H9 (cell line): Measurements from ENCODE around the gene USP7. TPM values are rescaled to one million over a fixed set of nuclear protein-coding genes. Genes with fewer than 3 reads are reported as not detected.

Experiments
- DNase-seq: peaks from one replicate; pipeline ENCODE4 v3.0.0-alpha.2; 2017
- H2AFZ ChIP-seq: one replicate; pipeline ENCODE4 v1.6.1; 2013; ENCODE audit warnings: mild to moderate bottlenecking, low read length, control low read depth, moderate library complexity
- H2AK5ac ChIP-seq: 2 replicates; pipeline ENCODE4 v1.6.1; 2013; ENCODE audit warnings: low read length, control low read depth, mixed read lengths; ENCODE audit not compliant: insufficient read length
- H2BK120ac ChIP-seq: one replicate; pipeline ENCODE4 v1.6.1; 2013; ENCODE audit warnings: low read depth, mild to moderate bottlenecking, low read length, control low read depth, inconsistent platforms; ENCODE audit not compliant: poor library complexity, severe bottlenecking
- H2BK12ac ChIP-seq: 2 replicates; pipeline ENCODE4 v1.6.1; 2013; ENCODE audit warnings: low read length, control low read depth, mixed read lengths, low read depth; ENCODE audit not compliant: insufficient read length
- H2BK15ac ChIP-seq: 2 replicates; pipeline ENCODE4 v1.6.1; 2013; ENCODE audit warnings: low read depth, low read length, control low read depth
- H2BK20ac ChIP-seq: one replicate; pipeline ENCODE4 v1.6.1; 2013; ENCODE audit warnings: low read depth, mild to moderate bottlenecking, low read length, control low read depth, inconsistent platforms; ENCODE audit not compliant: poor library complexity, severe bottlenecking
- H2BK5ac ChIP-seq: 2 replicates; pipeline ENCODE4 v1.6.1; 2013; ENCODE audit warnings: low read length, control low read depth, mixed read lengths; ENCODE audit not compliant: insufficient read length
- H3K14ac ChIP-seq: 2 replicates; pipeline ENCODE4 v1.6.1; 2013; ENCODE audit warnings: low read length, control low read depth; ENCODE audit not compliant: insufficient read depth
- H3K18ac ChIP-seq: 2 replicates; pipeline ENCODE4 v1.6.1; 2013; ENCODE audit warnings: low read depth, mild to moderate bottlenecking, mixed read lengths, low read length, control low read depth; ENCODE audit not compliant: insufficient read length
- H3K23ac ChIP-seq: 2 replicates; pipeline ENCODE4 v1.6.1; 2013; ENCODE audit warnings: low read length, control low read depth, mixed read lengths, low read depth; ENCODE audit not compliant: insufficient read length
- H3K23me2 ChIP-seq: 2 replicates; pipeline ENCODE4 v1.6.1; 2013; ENCODE audit warnings: low read depth, mild to moderate bottlenecking, mixed read lengths, low read length, control low read depth; ENCODE audit not compliant: insufficient read length, poor library complexity, severe bottlenecking
- H3K27ac ChIP-seq: 2 replicates; pipeline ENCODE4 v1.5.1; 2013; ENCODE audit warnings: low read length, control low read depth, mixed read lengths, low read depth; ENCODE audit not compliant: insufficient read length
- H3K27me3 ChIP-seq: 2 replicates; pipeline ENCODE4 v1.6.1; 2013; ENCODE audit warnings: low read length, control low read depth, inconsistent platforms; ENCODE audit not compliant: insufficient read depth
- H3K4ac ChIP-seq: 2 replicates; pipeline ENCODE4 v1.6.1; 2013; ENCODE audit warnings: low read depth, mild to moderate bottlenecking, control low read depth, inconsistent platforms, low read length, moderate library complexity
- H3K4me1 ChIP-seq: 2 replicates; pipeline ENCODE4 v1.6.1; 2013; ENCODE audit warnings: low read length, control low read depth, inconsistent platforms; ENCODE audit not compliant: insufficient read depth
- H3K4me2 ChIP-seq: 2 replicates; pipeline ENCODE4 v1.6.1; 2013; ENCODE audit warnings: low read length, control low read depth, mixed read lengths; ENCODE audit not compliant: insufficient read length, insufficient read depth
- H3K56ac ChIP-seq: 2 replicates; pipeline ENCODE4 v1.6.1; 2013; ENCODE audit warnings: low read depth, mild to moderate bottlenecking, mixed read lengths, low read length, control low read depth; ENCODE audit not compliant: insufficient read length
- H3K79me1 ChIP-seq: 2 replicates; pipeline ENCODE4 v1.6.1; 2013; ENCODE audit warnings: low read depth, mild to moderate bottlenecking, moderate library complexity, low read length, control low read depth, inconsistent platforms; ENCODE audit not compliant: insufficient read depth, poor library complexity, severe bottlenecking
- H3K79me2 ChIP-seq: 2 replicates; pipeline ENCODE4 v1.6.1; 2013; ENCODE audit warnings: low read length, control low read depth, inconsistent platforms; ENCODE audit not compliant: insufficient read depth
- H3K9ac ChIP-seq: 2 replicates; pipeline ENCODE4 v1.6.1; 2013; ENCODE audit warnings: low read length, control low read depth, mixed read lengths; ENCODE audit not compliant: insufficient read length; ENCODE audit errors: extremely low read depth
- H3K9me3 ChIP-seq: one replicate; pipeline ENCODE4 v1.6.1; 2013; ENCODE audit warnings: low read depth, low read length, inconsistent platforms; ENCODE audit not compliant: control insufficient read depth
- H3T11ph ChIP-seq: one replicate; pipeline ENCODE4 v1.6.1; 2013; ENCODE audit warnings: mild to moderate bottlenecking, low read length, control low read depth, inconsistent platforms
- H4K20me1 ChIP-seq: one replicate; pipeline ENCODE4 v1.6.1; 2013; ENCODE audit not compliant: control insufficient read depth, insufficient read length, insufficient read depth
- H4K5ac ChIP-seq: 2 replicates; pipeline ENCODE4 v1.6.1; 2013; ENCODE audit warnings: low read depth, mild to moderate bottlenecking, mixed read lengths, low read length, control low read depth; ENCODE audit not compliant: insufficient read length
- H4K8ac ChIP-seq: replicated peaks from 2 replicates; pipeline ENCODE4 v1.6.1; 2013; ENCODE audit warnings: low read length, control low read depth, mixed read lengths, low read depth; ENCODE audit not compliant: insufficient read length
- H4K91ac ChIP-seq: 2 replicates; pipeline ENCODE4 v1.6.1; 2013; ENCODE audit warnings: low read depth, mild to moderate bottlenecking, moderate library complexity, mixed read lengths, low read length, control low read depth; ENCODE audit not compliant: insufficient read length
- H3K27ac Mint-ChIP-seq, 3 experiments: 2 replicates in 2 of 3; 3 replicates in 1 of 3; pipeline ENCODE4 v1.8.0; 2020 to 2021; ENCODE audit warnings: mixed read lengths in 3 of 3, mild to moderate bottlenecking in 1 of 3, moderate library complexity in 1 of 3
- H3K27me3 Mint-ChIP-seq: 2 replicates; pipeline ENCODE4 v1.8.0; 2021; ENCODE audit warnings: low read depth, mild to moderate bottlenecking, moderate library complexity, mixed read lengths
- H3K36me3 Mint-ChIP-seq, 3 experiments: 2 replicates in 2 of 3; 3 replicates in 1 of 3; pipeline ENCODE4 v1.8.0; 2020 to 2021; ENCODE audit warnings: low read depth in 3 of 3, mixed read lengths in 3 of 3; ENCODE audit not compliant: insufficient read depth in 1 of 3
- H3K4me1 Mint-ChIP-seq, 2 experiments: 2 replicates each; pipeline ENCODE4 v1.8.0; 2020; ENCODE audit warnings: mixed read lengths in 2 of 2
- H3K4me3 Mint-ChIP-seq, 2 experiments: 2 replicates in 1 of 2; 3 replicates in 1 of 2; pipeline ENCODE4 v1.8.0; 2020 to 2021; ENCODE audit warnings: mild to moderate bottlenecking in 2 of 2, mixed read lengths in 2 of 2, moderate library complexity in 1 of 2
- H3K9me3 Mint-ChIP-seq, 2 experiments: 2 replicates in 1 of 2; 3 replicates in 1 of 2; pipeline ENCODE4 v1.8.0; 2020; ENCODE audit warnings: mild to moderate bottlenecking in 2 of 2, mixed read lengths in 2 of 2, moderate library complexity in 1 of 2
- CTCF ChIP-seq: fragments of 200-600 bp; sonication (generic); conservative IDR thresholded peaks from 3 replicates; pipeline ENCODE4 v1.8.0; 2021; ENCODE audit warnings: antibody characterized with exemption, mild to moderate bottlenecking
- WGBS: extraction: QIAGEN DNeasy Blood & Tissue Kit; methylation state at CpG from one replicate; pipeline ENCODE4 v1.1.7; 2013; ENCODE audit warnings: missing lambda C conversion rate, low lambda C conversion rate, mixed read lengths; ENCODE audit not compliant: insufficient read length; ENCODE audit errors: extremely low coverage; 5-methylcytosine and 5-hydroxymethylcytosine counted together
- total RNA-seq: library from RNA; stranded (reverse); gene quantifications from 2 replicates; pipeline ENCODE4 v1.2.1, GENCODE V29; 2021

Gene USP7
- total RNA-seq, 1 experiment from 2014 or later: 192 TPM

DNA sequence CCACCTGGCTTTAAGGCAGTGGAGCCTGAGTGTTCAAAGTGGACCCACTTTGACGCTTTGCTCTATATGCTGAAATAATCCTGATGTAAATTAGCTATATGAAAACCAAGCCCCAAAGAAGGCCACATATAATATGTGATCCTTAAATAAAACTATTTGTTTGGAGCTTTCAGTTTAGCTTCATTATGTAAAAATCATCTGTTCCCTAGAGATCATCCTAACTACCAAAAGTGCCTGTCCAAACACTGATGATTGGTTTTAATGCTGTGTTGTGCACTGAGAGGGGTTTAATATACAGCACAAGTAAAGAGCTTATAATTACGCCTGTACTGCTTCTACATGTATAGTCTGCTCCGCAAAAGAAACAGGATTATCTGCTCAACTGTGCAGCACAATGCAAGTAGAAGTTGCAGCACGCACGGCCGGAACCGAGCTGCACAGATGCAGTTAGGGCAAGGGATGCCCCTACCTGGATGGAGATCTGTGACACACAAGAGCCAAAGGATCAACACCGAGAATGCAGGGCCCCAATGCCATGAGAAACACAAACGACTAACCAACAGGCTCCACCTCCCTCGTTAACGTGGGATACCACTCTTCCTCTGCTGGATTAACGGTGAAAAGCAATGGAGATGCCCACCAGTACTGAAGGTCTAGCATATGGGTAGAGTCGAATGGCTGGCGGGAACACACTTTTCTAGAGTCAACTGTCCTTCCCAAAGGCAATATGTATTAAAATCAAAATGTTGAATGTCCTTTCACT, 20.5 kb downstream of the USP7 start:
- H4K20me1 ChIP-seq: peaks cover 3% of the 10 kb centered on the region
- no peaks in the 10 kb centered on the region for H3K27me3 ChIP-seq
- no peak overlapping the region for H3K56ac ChIP-seq
- H4K5ac ChIP-seq: no peak overlapping the region
- no peak overlapping the region for H4K91ac ChIP-seq
- H3K4me3 Mint-ChIP-seq: peak overlapping the region in 1 of 2 experiments; percentile 39; a peak in 1 of 5 replicates
- H3K9ac ChIP-seq: no peak overlapping the region
- TF ChIP-seq CTCF: no peak
- peaks cover 0 to 3% (median 0%) of the 10 kb centered on the region in 3 experiments; a peak in 3 of 7 replicates for H3K36me3 Mint-ChIP-seq
- no peak overlapping the region for H3K23ac ChIP-seq
- no peaks in the 10 kb centered on the region for H3K79me1 ChIP-seq
- no peak overlapping the region for H2BK15ac ChIP-seq
- H3K9me3 Mint-ChIP-seq: no peaks in the 10 kb centered on the region
- H3K9me3 ChIP-seq: no peaks in the 10 kb centered on the region
- no peak overlapping the region for H3K4ac ChIP-seq
- H2BK20ac ChIP-seq: no peak overlapping the region
- DNase-seq: no peak
- H3K23me2 ChIP-seq: no peaks in the 10 kb centered on the region
- H2AFZ ChIP-seq: no peak overlapping the region
- peaks cover 85% of the 10 kb centered on the region; the same call in 1 of the 2 replicates for H3K79me2 ChIP-seq
- H3K27ac Mint-ChIP-seq: peak overlapping the region in 2 of 3 experiments; percentile 16 to 81; a peak in 1 of 7 replicates
- no peak overlapping the region for H3K4me2 ChIP-seq
- no peak overlapping the region for H2BK5ac ChIP-seq
- peaks cover 9% of the 10 kb centered on the region; the same call in 1 of the 2 replicates for H3K4me1 ChIP-seq
- H3K14ac ChIP-seq: no peak overlapping the region; the same call in 1 of the 2 replicates
- WGBS: no CpG with 5 or more reads among the region's 14 CpGs
- H3K27me3 Mint-ChIP-seq: no peaks in the 10 kb centered on the region
- H3K27ac ChIP-seq: no peak overlapping the region
- H3T11ph ChIP-seq: no peak overlapping the region
- H2AK5ac ChIP-seq: no peak overlapping the region
- H2BK12ac ChIP-seq: no peak overlapping the region
- peaks cover 67% of the 10 kb centered on the region in 2 experiments for H3K4me1 Mint-ChIP-seq
- no peak overlapping the region for H3K18ac ChIP-seq
- H4K8ac ChIP-seq: no peak overlapping the region
- no peak overlapping the region for H2BK120ac ChIP-seq
